ENCODE data around the gene NSMF. TPM values are rescaled to one million over a fixed set of nuclear protein-coding genes. Genes with fewer than 3 reads are reported as not detected.
"Not testable (repeated sequence)": the region's sequence is repeated elsewhere in the genome, so short reads cannot be mapped to it uniquely, and the experiment has no call there.

Gene NSMF
- total RNA-seq, 5 donors from 2014 or later (not counting 1 experiment from before 2014, with no cell fraction given), result 40.5 to 89.5 (median 51.7) TPM

DNA sequence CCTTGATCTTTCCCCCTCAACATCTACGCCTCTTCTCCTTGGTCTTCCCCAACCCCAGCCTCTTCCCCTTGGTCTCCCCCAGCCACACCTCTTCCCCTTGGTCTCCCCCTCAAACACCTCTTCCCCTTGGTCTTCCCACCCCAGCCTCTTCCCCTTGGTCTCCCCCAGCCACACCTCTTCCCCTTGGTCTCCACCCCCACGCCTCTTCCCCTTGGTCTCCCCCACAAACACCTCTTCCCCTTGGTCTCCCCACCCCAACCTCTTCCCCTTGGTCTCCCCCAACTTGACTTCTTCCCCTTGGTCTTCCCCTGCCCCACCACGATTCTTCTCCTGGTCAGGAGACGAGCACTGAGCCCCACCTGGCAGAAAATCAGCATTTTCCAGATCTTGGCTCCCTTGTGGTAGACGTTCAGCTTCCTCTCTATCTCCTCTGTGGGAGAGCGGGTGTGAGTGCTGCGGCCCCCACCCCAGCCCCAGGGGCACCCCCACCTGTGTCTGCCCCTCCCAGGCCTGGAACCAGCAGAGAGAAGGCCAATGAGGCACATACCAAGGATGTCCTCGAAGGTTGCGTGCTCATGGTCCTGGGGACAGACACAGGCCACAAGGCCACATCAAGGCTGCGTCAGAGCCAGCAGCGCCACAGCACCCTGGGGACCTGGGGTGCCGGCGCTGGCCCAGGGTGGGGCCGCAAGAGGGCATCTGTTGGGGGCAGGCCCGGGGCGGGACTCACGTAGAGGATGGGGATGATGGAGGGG lies 7.0 kb downstream of the NSMF start:
- Mint-ChIP-seq H3K9me3 (no peaks in the 10 kb centered on the region), H3K36me3 (no peaks in the 10 kb centered on the region), H3K27ac (peak overlapping the region in 1 of 2 donors; percentile 55), H3K4me3 (peak overlapping the region in 1 of 3 donors; percentile 73), H3K4me1 (peaks cover 33 to 56% (median 38%) of the 10 kb centered on the region in 3 donors), H3K27me3 (no peaks in the 10 kb centered on the region)
- Histone ChIP-seq H3K36me3 (ENCODE audit: control insufficient read depth in 2 of 2, extremely low read depth in 1 of 2, insufficient read depth in 1 of 2, low read length in 1 of 2) (peaks cover 8 to 16% of the 10 kb centered on the region in 2 donors), H3K4me3 (ENCODE audit: control insufficient read depth in 1 of 2, extremely low read depth in 1 of 2, low read length in 1 of 2) (no peak overlapping the region), H3K4me1 (ENCODE audit: control insufficient read depth in 1 of 2, extremely low read depth in 1 of 2, insufficient read depth in 2 of 2, low read length in 2 of 2) (peaks cover 29 to 77% of the 10 kb centered on the region in 2 experiments), H3K9me3 (no peaks in the 10 kb centered on the region), H3K27me3 (replicated peaks in 1 of 2; ENCODE audit: control insufficient read depth in 2 of 2, extremely low read depth in 1 of 2, insufficient read depth in 2 of 2, low read length in 1 of 2) (peaks cover 0 to 3% of the 10 kb centered on the region in 2 experiments), H3K27ac (ENCODE audit: low read length) (no peak overlapping the region)
- POLR2A ChIA-PET, result no interaction called here
- DNase-seq, result peak in 1 of 35 experiments; percentile 5
- WGBS (ENCODE audit: insufficient coverage), result 69% methylated on average over 13 of the region's 17 CpGs
- ATAC-seq (replicated peaks in 1 of 4), result no peak
- CTCF ChIA-PET, result no interaction called here

GRCh38 chr9:137451264-137452005 lies 7.7 kb downstream of the NSMF start:
- ATAC-seq (replicated peaks in 1 of 4) (peak in 1 of 4 experiments; percentile 10), DNase-seq (peak in 1 of 35 experiments; percentile 50)
- POLR2A ChIA-PET; H3K9me3 ChIP-seq; H3K27me3 ChIP-seq (replicated peaks in 1 of 2; ENCODE audit: control insufficient read depth in 2 of 2, extremely low read depth in 1 of 2, insufficient read depth in 2 of 2, low read length in 1 of 2); H3K36me3 Mint-ChIP-seq; H3K4me3 ChIP-seq (ENCODE audit: control insufficient read depth in 1 of 2, extremely low read depth in 1 of 2, low read length in 1 of 2); CTCF ChIA-PET; H3K27me3 Mint-ChIP-seq; H3K27ac ChIP-seq (ENCODE audit: low read length); H3K27ac Mint-ChIP-seq; H3K9me3 Mint-ChIP-seq: not testable (repeated sequence)
- Mint-ChIP-seq H3K4me3 (peak overlapping the region in 1 of 3 donors; percentile 73), H3K4me1 (peaks cover 26 to 56% (median 34%) of the 10 kb centered on the region in 3 donors)
- 9% methylated on average over 9 of the region's 31 CpGs for WGBS (ENCODE audit: insufficient coverage)
- Histone ChIP-seq H3K4me1 (ENCODE audit: control insufficient read depth in 1 of 2, extremely low read depth in 1 of 2, insufficient read depth in 2 of 2, low read length in 2 of 2) (peaks cover 29 to 73% of the 10 kb centered on the region in 2 experiments), H3K36me3 (ENCODE audit: control insufficient read depth in 2 of 2, extremely low read depth in 1 of 2, insufficient read depth in 1 of 2, low read length in 1 of 2) (peaks cover 5 to 16% of the 10 kb centered on the region in 2 donors)

DNA sequence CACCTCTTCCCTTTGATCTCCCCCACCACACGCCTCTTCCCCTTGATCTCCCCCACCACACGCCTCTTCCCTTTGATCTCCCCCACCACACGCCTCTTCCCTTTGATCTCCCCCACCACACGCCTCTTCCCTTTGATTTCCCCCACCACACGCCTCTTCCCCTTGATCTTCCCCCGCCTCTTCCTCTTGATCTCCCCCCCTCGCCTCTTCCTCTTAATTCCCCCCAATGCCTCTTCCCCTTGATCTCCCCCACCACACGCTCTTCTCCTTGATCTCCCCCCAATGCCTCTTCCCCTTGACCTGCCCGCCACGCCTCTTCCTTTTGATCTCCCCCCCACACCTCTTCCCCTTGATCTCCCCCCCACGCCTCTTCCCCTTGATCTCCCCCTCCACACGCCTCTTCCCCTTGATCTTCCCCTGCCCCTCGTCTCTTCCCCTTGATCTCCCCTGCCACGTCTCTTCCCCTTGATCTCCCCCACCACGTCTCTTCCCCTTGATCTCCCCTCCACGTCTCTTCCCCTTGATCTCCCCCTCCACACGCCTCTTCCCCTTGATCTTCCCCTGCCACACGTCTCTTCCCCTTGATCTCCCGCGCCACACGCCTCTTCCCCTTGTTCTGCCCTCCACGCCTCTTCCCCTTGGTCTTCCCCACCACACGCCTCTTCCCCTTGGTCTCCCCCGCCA lies 8.5 kb downstream of the NSMF start:
- POLR2A ChIA-PET; H3K27ac Mint-ChIP-seq; H3K4me3 ChIP-seq (ENCODE audit: control insufficient read depth in 1 of 2, extremely low read depth in 1 of 2, low read length in 1 of 2); H3K27me3 ChIP-seq (replicated peaks in 1 of 2; ENCODE audit: control insufficient read depth in 2 of 2, extremely low read depth in 1 of 2, insufficient read depth in 2 of 2, low read length in 1 of 2); H3K9me3 Mint-ChIP-seq; H3K27me3 Mint-ChIP-seq; CTCF ChIA-PET; H3K36me3 Mint-ChIP-seq; H3K9me3 ChIP-seq: not testable (repeated sequence)
- Mint-ChIP-seq H3K4me1 (peaks cover 25 to 57% (median 29%) of the 10 kb centered on the region in 3 donors), H3K4me3 (peak overlapping the region in 1 of 3 donors; percentile 73)
- ATAC-seq (replicated peaks in 1 of 4), result peak in 2 of 4 experiments; percentile 22 to 28
- peaks cover 5 to 12% of the 10 kb centered on the region in 2 donors for H3K36me3 ChIP-seq (ENCODE audit: control insufficient read depth in 2 of 2, extremely low read depth in 1 of 2, insufficient read depth in 1 of 2, low read length in 1 of 2)
- 0% methylated on average over 10 of the region's 24 CpGs for WGBS (ENCODE audit: insufficient coverage)
- H3K4me1 ChIP-seq (ENCODE audit: control insufficient read depth in 1 of 2, extremely low read depth in 1 of 2, insufficient read depth in 2 of 2, low read length in 2 of 2), result peaks cover 29 to 76% of the 10 kb centered on the region in 2 experiments
- DNase-seq, result peak in 32 of 35 experiments; percentile 36 to 80 (median 59)
- peak overlapping the region; percentile 54 for H3K27ac ChIP-seq (ENCODE audit: low read length)

- DNase-seq, result peak in 29 of 35 experiments; percentile 35 to 79 (median 54)
- Mint-ChIP-seq H3K4me3 (peak overlapping the region in 1 of 3 donors; percentile 73), H3K27ac (peak overlapping the region; percentile 27 to 55), H3K36me3 (no peaks in the 10 kb centered on the region), H3K9me3 (no peaks in the 10 kb centered on the region), H3K27me3 (no peaks in the 10 kb centered on the region), H3K4me1 (peaks cover 30 to 57% (median 34%) of the 10 kb centered on the region in 3 donors)
- Histone ChIP-seq H3K27ac (ENCODE audit: low read length) (peak overlapping the region; percentile 54), H3K36me3 (ENCODE audit: control insufficient read depth in 2 of 2, extremely low read depth in 1 of 2, insufficient read depth in 1 of 2, low read length in 1 of 2) (peaks cover 5 to 10% of the 10 kb centered on the region in 2 donors), H3K4me3 (ENCODE audit: control insufficient read depth in 1 of 2, extremely low read depth in 1 of 2, low read length in 1 of 2) (no peak overlapping the region), H3K4me1 (ENCODE audit: control insufficient read depth in 1 of 2, extremely low read depth in 1 of 2, insufficient read depth in 2 of 2, low read length in 2 of 2) (peaks cover 25 to 76% of the 10 kb centered on the region in 2 experiments), H3K27me3 (replicated peaks in 1 of 2; ENCODE audit: control insufficient read depth in 2 of 2, extremely low read depth in 1 of 2, insufficient read depth in 2 of 2, low read length in 1 of 2) (peaks cover 0 to 11% of the 10 kb centered on the region in 2 experiments), H3K9me3 (no peaks in the 10 kb centered on the region)
- peak in 2 of 4 experiments; percentile 7 to 28 for ATAC-seq (replicated peaks in 1 of 4)
- ChIA-PET POLR2A (no interaction called here), CTCF (no interaction called here)
- 29% methylated on average over 7 of the region's 18 CpGs for WGBS (ENCODE audit: insufficient coverage)
Observed at GRCh38 chr9:137449931-137450538, 9.1 kb downstream of the NSMF start.

DNA sequence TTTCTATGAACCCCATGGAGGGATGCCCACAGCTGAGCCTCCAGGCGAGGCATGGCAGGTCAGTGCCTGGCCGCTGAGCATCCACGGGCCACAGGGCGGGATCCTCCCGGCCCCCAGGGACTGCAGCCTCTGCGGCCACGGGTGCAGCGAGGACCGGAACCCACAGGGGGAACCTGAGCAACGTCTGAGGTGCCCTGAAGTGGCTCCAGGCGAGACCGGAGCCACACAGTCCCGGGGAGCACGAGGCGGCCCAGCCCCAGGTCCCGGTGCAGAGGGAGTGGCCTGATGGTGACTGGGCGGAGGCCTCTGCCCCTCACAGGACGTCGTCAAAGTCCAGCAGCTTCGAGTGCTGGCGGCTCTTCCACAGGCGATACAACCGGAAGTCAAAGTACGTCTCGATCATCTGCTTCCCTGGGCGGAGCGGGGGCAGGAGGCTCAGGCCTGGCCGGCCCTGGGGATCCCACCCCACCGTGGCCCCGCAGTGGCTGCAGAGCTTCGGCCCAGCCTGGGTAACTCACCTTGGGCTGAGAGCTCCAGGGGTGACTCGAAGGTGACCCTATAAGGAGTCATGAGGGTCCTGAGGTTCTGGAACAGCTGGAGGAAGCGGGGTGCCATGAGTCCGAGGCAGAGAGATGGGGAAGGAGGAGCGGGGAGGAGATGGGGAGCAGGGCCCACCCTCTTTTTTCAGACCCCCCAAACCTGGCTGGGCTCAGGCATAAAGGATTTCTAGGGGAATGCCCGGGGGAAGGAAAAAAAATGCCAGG lies 9.9 kb downstream of the NSMF start:
- H3K4me1 ChIP-seq (ENCODE audit: control insufficient read depth in 1 of 2, extremely low read depth in 1 of 2, insufficient read depth in 2 of 2, low read length in 2 of 2), result peaks cover 23 to 73% of the 10 kb centered on the region in 2 experiments
- WGBS (ENCODE audit: insufficient coverage), result 90% methylated on average over 32 of the region's 36 CpGs
- ATAC-seq (replicated peaks in 1 of 4) (peak in 1 of 4 experiments; percentile 29), DNase-seq (no peak)
- no peaks in the 10 kb centered on the region for H3K27me3 Mint-ChIP-seq
- ChIA-PET POLR2A (no interaction called here), CTCF (no interaction called here)
- no peaks in the 10 kb centered on the region for H3K36me3 Mint-ChIP-seq
- peak overlapping the region in 1 of 2 donors; percentile 48 for H3K27ac Mint-ChIP-seq
- no peaks in the 10 kb centered on the region for H3K9me3 ChIP-seq
- H3K36me3 ChIP-seq (ENCODE audit: control insufficient read depth in 2 of 2, extremely low read depth in 1 of 2, insufficient read depth in 1 of 2, low read length in 1 of 2), result peaks cover 5 to 6% of the 10 kb centered on the region in 2 donors
- no peak overlapping the region for H3K4me3 ChIP-seq (ENCODE audit: control insufficient read depth in 1 of 2, extremely low read depth in 1 of 2, low read length in 1 of 2)
- H3K27me3 ChIP-seq (replicated peaks in 1 of 2; ENCODE audit: control insufficient read depth in 2 of 2, extremely low read depth in 1 of 2, insufficient read depth in 2 of 2, low read length in 1 of 2), result peaks cover 0 to 13% of the 10 kb centered on the region in 2 experiments
- peak overlapping the region in 1 of 3 donors; percentile 17 for H3K4me3 Mint-ChIP-seq
- H3K27ac ChIP-seq (ENCODE audit: low read length), result no peak overlapping the region
- H3K4me1 Mint-ChIP-seq, result peaks cover 26 to 52% (median 39%) of the 10 kb centered on the region in 3 donors
- H3K9me3 Mint-ChIP-seq, result no peaks in the 10 kb centered on the region
